SHP77 treated with DMSO at 0.1 percent for 48 hours (cell line): ENCODE measurements around the gene ITGA2B.
"Not testable (repeated sequence)": the region's sequence is repeated elsewhere in the genome, so short reads cannot be mapped to it uniquely, and the experiment has no call there.

Experiments used
- DNase-seq: peaks from one replicate; lab custom pipeline; 2025; lab: John Stamatoyannopoulos, UW

Gene ITGA2B

DNA sequence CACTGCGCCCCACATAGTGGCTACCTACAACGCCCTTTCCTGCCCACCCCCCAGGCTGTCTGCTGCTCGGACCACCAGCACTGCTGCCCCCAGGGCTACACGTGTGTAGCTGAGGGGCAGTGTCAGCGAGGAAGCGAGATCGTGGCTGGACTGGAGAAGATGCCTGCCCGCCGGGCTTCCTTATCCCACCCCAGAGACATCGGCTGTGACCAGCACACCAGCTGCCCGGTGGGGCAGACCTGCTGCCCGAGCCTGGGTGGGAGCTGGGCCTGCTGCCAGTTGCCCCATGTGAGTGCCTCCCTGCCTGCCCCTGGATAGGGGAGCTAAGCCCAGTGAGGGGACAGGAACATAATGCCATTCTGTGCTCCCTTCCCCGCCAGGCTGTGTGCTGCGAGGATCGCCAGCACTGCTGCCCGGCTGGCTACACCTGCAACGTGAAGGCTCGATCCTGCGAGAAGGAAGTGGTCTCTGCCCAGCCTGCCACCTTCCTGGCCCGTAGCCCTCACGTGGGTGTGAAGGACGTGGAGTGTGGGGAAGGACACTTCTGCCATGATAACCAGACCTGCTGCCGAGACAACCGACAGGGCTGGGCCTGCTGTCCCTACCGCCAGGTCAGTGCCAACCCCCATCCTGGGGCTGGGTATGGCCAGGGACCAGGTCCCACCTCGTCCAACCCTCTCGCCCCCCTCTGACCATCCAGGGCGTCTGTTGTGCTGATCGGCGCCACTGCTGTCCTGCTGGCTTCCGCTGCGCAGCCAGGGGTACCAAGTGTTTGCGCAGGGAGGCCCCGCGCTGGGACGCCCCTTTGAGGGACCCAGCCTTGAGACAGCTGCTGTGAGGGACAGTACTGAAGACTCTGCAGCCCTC is 37.3 kb downstream of the ITGA2B start:
- DNase-seq: no peak

DNA sequence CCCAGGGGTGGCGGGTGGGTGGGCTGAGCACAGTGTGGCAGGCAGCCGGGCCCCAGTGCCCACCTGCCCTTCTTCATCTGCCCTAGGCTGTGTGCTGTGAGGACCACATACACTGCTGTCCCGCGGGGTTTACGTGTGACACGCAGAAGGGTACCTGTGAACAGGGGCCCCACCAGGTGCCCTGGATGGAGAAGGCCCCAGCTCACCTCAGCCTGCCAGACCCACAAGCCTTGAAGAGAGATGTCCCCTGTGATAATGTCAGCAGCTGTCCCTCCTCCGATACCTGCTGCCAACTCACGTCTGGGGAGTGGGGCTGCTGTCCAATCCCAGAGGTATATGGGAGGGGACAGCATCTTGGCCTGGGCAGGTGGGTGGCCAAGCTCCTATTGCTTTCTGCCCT is 38.0 kb downstream of the ITGA2B start:
- DNase-seq: no peak

DNA sequence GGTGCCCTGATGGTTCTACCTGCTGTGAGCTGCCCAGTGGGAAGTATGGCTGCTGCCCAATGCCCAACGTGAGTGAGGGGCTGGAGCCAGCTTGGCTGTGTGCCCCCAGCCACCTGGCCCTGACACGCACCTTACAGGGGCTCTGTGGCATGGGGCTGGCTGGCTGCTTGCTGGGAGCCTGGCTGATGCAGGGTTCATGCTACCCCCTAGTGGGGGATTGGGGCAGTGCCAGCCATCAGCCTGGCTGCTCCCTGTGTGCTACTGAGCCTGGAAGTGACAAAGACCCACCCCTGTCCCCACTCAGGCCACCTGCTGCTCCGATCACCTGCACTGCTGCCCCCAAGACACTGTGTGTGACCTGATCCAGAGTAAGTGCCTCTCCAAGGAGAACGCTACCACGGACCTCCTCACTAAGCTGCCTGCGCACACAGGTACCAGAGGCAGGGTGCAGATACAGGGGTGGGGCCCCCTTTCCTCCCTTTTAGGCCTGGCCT is 38.7 kb downstream of the ITGA2B start:
- DNase-seq: no peak

- DNase-seq: no peak
Measured at GRCh38 chr17:44349553-44350070, 39.8 kb downstream of the ITGA2B start.

DNA sequence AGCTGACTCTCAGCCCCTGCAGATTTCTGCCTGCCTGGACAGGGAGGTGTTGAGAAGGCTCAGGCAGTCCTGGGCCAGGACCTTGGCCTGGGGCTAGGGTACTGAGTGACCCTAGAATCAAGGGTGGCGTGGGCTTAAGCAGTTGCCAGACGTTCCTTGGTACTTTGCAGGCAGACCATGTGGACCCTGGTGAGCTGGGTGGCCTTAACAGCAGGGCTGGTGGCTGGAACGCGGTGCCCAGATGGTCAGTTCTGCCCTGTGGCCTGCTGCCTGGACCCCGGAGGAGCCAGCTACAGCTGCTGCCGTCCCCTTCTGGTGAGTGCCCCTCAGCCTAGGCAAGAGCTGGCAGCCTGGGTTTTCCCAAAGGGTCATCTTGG is 40.5 kb downstream of the ITGA2B start:
- DNase-seq: no peak

- no peak for DNase-seq
Measured at GRCh38 chr17:44348234-44348987, 41.0 kb downstream of the ITGA2B start.

- DNase-seq: not testable (repeated sequence)
Measured at GRCh38 chr17:44347206-44348055, 42.0 kb downstream of the ITGA2B start.

GRCh38 chr17:44346064-44346844 is 43.2 kb downstream of the ITGA2B start:
- DNase-seq: no peak

DNA sequence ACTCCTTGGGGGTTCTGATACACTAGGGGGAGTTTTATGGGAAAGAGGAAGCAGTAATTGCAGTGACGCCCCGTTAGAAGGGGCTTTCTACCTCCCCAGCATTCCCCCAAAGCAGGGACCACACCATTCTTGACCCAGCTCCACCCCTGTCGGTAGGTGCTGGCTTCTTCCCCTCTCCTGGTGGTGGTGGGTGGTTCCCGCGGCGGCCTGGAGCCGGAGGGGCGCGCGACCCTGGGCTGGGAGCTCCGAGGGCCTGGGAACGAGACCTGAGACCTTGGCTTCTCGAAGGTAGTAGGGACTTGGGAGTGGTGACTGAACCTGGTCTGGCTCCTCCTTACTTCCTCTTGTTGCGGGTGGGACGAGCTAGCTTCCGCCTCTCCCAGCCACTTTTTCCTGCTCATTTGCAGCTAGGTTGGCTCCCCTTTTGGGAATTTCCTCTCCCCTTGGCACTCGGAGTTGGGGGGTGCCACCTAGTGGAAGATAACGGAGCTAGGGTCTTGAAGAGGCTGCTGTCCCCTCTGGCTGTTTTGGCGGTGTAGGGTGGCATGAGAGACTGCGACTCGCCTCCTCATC is 43.9 kb downstream of the ITGA2B start:
- DNase-seq: peak; percentile 57

- DNase-seq: peak; percentile 99
Measured at GRCh38 chr17:44344939-44345453, 44.5 kb downstream of the ITGA2B start, which contains the start of gene GRN. Gene GRN, plus strand, starts transcription at chr17:44345302. Its CDS starts 3,863 bp downstream, at chr17:44349165.

DNA sequence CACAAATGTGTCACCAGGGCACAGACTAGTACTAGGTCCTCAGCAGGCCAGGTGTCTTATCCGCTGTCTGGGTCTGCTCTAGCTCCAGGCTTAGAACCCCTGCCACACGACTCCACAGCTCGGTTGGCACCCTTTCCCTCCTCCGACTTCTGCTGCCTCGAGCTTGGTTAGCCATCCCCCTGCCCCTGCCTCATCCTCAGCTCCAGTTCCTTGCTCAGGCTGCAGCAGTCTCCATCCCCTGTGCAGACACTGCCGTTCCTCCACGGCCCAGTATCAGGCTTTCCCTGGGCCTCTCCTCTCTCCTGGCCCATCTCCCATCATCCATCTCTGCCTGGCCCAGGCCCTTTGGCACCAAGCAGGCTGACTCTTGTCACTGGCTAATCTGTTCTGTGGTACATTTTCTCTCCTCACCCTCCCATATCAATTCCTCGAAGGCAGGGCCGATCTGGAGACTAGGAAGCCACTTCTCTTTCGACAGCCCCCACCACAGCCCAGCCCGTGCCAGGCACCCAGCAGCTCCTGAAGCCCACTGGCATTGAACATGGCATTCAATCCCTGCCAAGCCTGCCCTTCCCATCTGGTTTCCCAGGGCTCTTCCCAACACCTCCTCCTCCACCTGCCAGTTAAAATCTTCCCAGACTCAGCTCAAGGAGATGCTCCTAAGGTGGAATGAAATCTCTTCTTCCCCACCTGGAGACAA is 45.8 kb downstream of the ITGA2B start:
- DNase-seq: no peak

DNA sequence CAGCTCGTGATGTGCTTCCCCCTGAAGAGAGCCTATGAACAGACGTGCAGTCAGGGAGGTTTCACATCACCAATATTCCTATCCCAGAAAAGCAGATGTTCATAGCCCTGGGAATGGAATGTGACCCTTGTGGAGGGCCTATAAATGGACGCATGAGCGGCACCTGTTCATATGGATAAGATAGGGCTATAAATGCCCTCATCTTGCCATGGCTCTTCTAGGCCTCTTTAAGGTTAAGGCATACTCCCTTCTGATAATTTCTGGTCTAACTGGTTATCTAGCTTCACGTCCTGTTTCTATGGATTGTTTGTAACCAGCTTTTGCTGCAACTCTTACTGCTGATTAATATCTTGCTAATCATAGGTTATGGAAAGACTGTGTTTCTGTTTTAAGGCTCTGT is 48.9 kb downstream of the ITGA2B start:
- not testable (repeated sequence) for DNase-seq

GRCh38 chr17:44338702-44339101 is 50.7 kb downstream of the ITGA2B start:
- no peak for DNase-seq

DNA sequence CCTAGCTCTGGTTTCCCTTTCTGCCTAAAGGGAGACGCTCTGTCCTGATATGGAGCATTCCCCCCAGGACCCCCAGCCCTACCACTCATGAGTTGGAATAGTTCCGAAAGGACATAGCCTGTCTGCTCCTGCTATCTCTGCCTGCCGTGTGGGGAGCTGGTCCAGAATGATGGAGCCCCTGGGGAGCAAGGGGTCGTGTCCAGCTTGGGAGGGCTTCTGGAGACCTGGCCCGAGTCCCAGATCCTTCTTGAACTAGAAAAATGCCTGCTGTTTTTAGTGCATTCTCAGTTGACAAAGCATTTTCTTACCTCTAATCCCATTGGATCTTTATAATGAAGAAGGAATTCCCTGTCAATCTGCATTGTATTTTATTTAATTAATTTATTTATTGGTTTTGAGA is 53.5 kb downstream of the ITGA2B start:
- DNase-seq: no peak

GRCh38 chr17:44335564-44335963 is 53.9 kb downstream of the ITGA2B start:
- DNase-seq: no peak

GRCh38 chr17:44334727-44335126 is 54.7 kb downstream of the ITGA2B start:
- DNase-seq: peak; percentile 10

GRCh38 chr17:44334315-44334714 is 55.1 kb downstream of the ITGA2B start:
- DNase-seq: no peak

- DNase-seq: no peak
Measured at GRCh38 chr17:44333371-44333770, 56.1 kb downstream of the ITGA2B start.

DNA sequence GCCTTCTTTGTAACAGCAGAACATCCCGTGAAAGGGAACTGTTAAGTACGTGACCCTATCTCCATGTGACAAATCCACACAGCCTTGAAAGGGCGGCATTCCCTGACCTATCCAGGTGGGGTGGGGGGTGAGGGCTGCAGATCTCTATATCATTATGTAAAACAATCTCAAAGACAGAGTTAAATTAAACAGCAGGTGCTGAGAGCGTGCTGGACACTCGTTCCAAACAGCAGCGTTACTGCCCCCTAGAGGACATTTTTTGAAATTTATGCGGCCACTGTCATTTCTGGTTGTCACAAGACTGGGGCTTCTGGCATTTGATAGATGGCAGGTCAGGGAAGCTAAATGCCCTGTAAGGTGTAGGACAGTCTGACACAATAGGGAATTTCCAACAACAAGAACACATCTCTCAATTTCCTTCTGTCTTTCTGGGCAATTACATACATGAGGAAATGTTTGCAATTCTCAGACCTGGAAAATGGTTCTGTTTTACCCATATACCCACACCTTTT is 58.1 kb downstream of the ITGA2B start:
- peak; percentile 82 for DNase-seq

GRCh38 chr17:44330263-44330662 is 59.2 kb downstream of the ITGA2B start:
- DNase-seq: not testable (repeated sequence)
